GM12878 (cell line): ENCODE results near the gene BRWD1. TPM values are rescaled to one million over a fixed set of nuclear protein-coding genes. Genes with fewer than 3 reads are reported as not detected.

ENCODE experiments used
- ATAC-seq: fragments of 200-7000 bp; cut with Tn5 transposase; 3 replicates; pipeline ENCODE4 v1.9.1; 2020; ENCODE audit warnings: mild to moderate bottlenecking, moderate library complexity
- BruUV-seq: library from RNA; stranded (reverse); fragments of 400-500 nt; replicated peaks from 2 replicates; lab custom pipeline; 2021; lab: Mats Ljungman, UMichigan
- CTCF ChIA-PET: fragments of 300-600 bp; sonication (Branson Sonifier 250); formaldehyde crosslinking; extraction: SDS; loops from one replicate; lab custom pipeline; 2021; ENCODE audit warnings: inconsistent platforms; lab: Yijun Ruan, JAX
- POLR2A ChIA-PET: fragments of 350-600 bp; formaldehyde crosslinking; extraction: SDS; loops from one replicate; lab custom pipeline; 2021; ENCODE audit warnings: inconsistent platforms; lab: Charles Lee
- RAD21 ChIA-PET: fragments of 300-600 bp; sonication (Branson Sonifier 250); formaldehyde crosslinking; loops from one replicate; lab custom pipeline; 2023; ENCODE audit warnings: antibody characterized with exemption; ENCODE audit not compliant: unreplicated experiment; lab: Charles Lee
- SMC1A ChIA-PET: fragments of 300-600 bp; sonication (Branson Sonifier 250); formaldehyde crosslinking; loops from one replicate; lab custom pipeline; 2023; ENCODE audit not compliant: unreplicated experiment, uncharacterized antibody; lab: Charles Lee
- DNase-seq: peaks from one replicate; pipeline ENCODE4 v3.0.0-alpha.2; 2011; ENCODE audit warnings: low read depth, low spot score
- FAIRE-seq: peaks from 3 replicates; lab custom pipeline; 2011; peaks lifted over from hg19 to GRCh38; lab: Jason Lieb, UNC
- H2AFZ ChIP-seq: 2 replicates; pipeline ENCODE4 v1.6.0; 2011; ENCODE audit warnings: low read depth, low read length, control low read depth; ENCODE audit not compliant: control insufficient read depth
- H3K27ac ChIP-seq: 2 replicates; pipeline ENCODE4 v1.5.1; 2011; ENCODE audit warnings: control low read depth; ENCODE audit not compliant: control insufficient read depth, insufficient read depth
- H3K27me3 ChIP-seq, 2 experiments: replicated peaks in 1 of 2; 2 replicates each; pipeline versions ENCODE4 v1.6.0 to v1.6.1; 2011; ENCODE audit warnings: low read length in 1 of 2; ENCODE audit not compliant: control insufficient read depth in 2 of 2, insufficient read depth in 2 of 2
- H3K36me3 ChIP-seq, 2 experiments: 2 replicates each; pipeline ENCODE4 v1.5.1; 2011; ENCODE audit warnings: low read length in 1 of 2; ENCODE audit not compliant: control insufficient read depth in 2 of 2, insufficient read depth in 2 of 2
- H3K4me1 ChIP-seq: 2 replicates; pipeline ENCODE4 v1.6.1; 2011; ENCODE audit warnings: mild to moderate bottlenecking, low read length, moderate library complexity, mixed read lengths; ENCODE audit not compliant: control insufficient read depth, insufficient read depth
- H3K4me2 ChIP-seq: 2 replicates; pipeline ENCODE4 v1.6.0; 2011; ENCODE audit warnings: control low read depth; ENCODE audit not compliant: control insufficient read depth, insufficient read depth
- H3K4me3 ChIP-seq: fragments of 200-600 bp; sonication (generic); 2 replicates; pipeline ENCODE4 v1.5.1; 2016
- H3K79me2 ChIP-seq: 2 replicates; pipeline ENCODE4 v1.6.0; 2011; ENCODE audit warnings: low read length; ENCODE audit not compliant: control insufficient read depth, insufficient read depth
- H3K9ac ChIP-seq: 2 replicates; pipeline ENCODE4 v1.8.0; 2011; ENCODE audit warnings: low read length, control low read depth, mixed read lengths; ENCODE audit not compliant: control insufficient read depth, insufficient read depth
- H3K9me3 ChIP-seq: replicated peaks from 3 replicates; pipeline ENCODE4 v1.5.1; 2011; ENCODE audit warnings: mild to moderate bottlenecking, low read length; ENCODE audit not compliant: control insufficient read depth, insufficient read depth
- H4K20me1 ChIP-seq: 2 replicates; pipeline ENCODE4 v1.6.0; 2011; ENCODE audit not compliant: control insufficient read depth, insufficient read depth
- BACH1 ChIP-seq: fragments of 450-650 bp; IDR thresholded peaks from 2 replicates; pipeline ENCODE4 v1.6.1; 2017; ENCODE audit warnings: mild to moderate bottlenecking, borderline replicate concordance
- CEBPZ ChIP-seq: fragments of 150-350 bp; IDR thresholded peaks from 2 replicates; pipeline ENCODE4 v1.6.1; 2016; ENCODE audit warnings: low read depth, low read length
- CREB1 ChIP-seq: IDR thresholded peaks from 2 replicates; pipeline ENCODE4 v1.6.1; 2012; ENCODE audit warnings: low read depth, mild to moderate bottlenecking, inconsistent platforms
- HDAC2 ChIP-seq: fragments of 200-600 bp; sonication (generic); IDR thresholded peaks from 2 replicates; pipeline ENCODE4 v1.6.1; 2017
- HDAC6 ChIP-seq: fragments of 200-600 bp; sonication (generic); IDR thresholded peaks from one replicate; pipeline ENCODE4 v1.8.0; 2017; ENCODE audit warnings: antibody characterized with exemption; ENCODE audit not compliant: unreplicated experiment
- IRF3 ChIP-seq: fragments of 450-650 bp; IDR thresholded peaks from 2 replicates; pipeline ENCODE4 v1.6.1; 2014; ENCODE audit warnings: mild to moderate bottlenecking
- NFIC ChIP-seq: IDR thresholded peaks from 2 replicates; pipeline ENCODE4 v1.6.1; 2012; ENCODE audit warnings: low read depth, mild to moderate bottlenecking, inconsistent platforms, low read length, moderate library complexity
- NKRF ChIP-seq: fragments of 450-650 bp; conservative IDR thresholded peaks from 2 replicates; pipeline ENCODE4 v1.6.1; 2017; ENCODE audit warnings: mild to moderate bottlenecking, moderate library complexity
- RB1 ChIP-seq: fragments of 450-650 bp; formaldehyde crosslinking; IDR thresholded peaks from 2 replicates; pipeline ENCODE4 v1.6.1; 2017; ENCODE audit warnings: mild to moderate bottlenecking, borderline replicate concordance
- SP1 ChIP-seq: IDR thresholded peaks from one replicate; pipeline ENCODE4 v1.6.1; 2011; ENCODE audit warnings: low read depth, low read length
- TCF7 ChIP-seq: IDR thresholded peaks from 2 replicates; pipeline ENCODE4 v1.6.1; 2014; ENCODE audit warnings: antibody characterized with exemption, borderline replicate concordance
- USF2 ChIP-seq: IDR thresholded peaks from 2 replicates; pipeline ENCODE4 v1.6.1; 2011; ENCODE audit warnings: low read depth, low read length, improper control_type of control experiment, borderline replicate concordance
- YY1 ChIP-seq: IDR thresholded peaks from 2 replicates; pipeline ENCODE4 v1.6.1; 2011; ENCODE audit warnings: low read depth, mild to moderate bottlenecking, low read length
- ZNF384 ChIP-seq: IDR thresholded peaks from 2 replicates; pipeline ENCODE4 v1.6.1; 2012; ENCODE audit warnings: low read depth, mild to moderate bottlenecking, low read length, improper control_type of control experiment, borderline replicate concordance
- WGBS: methylation state at CpG from one replicate; pipeline ENCODE4 v1.1.6; 2016; ENCODE audit warnings: low lambda C conversion rate; ENCODE audit not compliant: insufficient replicate concordance, insufficient coverage; ENCODE audit errors: missing lambda C conversion rate; 5-methylcytosine and 5-hydroxymethylcytosine counted together
- in situ Hi-C: fragments of 300-500 bp; cut with MboI; formaldehyde crosslinking; loops from 9 replicates; pipeline ENCODE4 v1.14.3; 2018; ENCODE audit warnings: mixed read lengths
- intact Hi-C: fragments of 100-400 bp; cut with micrococcal nuclease; formaldehyde crosslinking; loops from one replicate; pipeline ENCODE4 v1.14.2; 2022; ENCODE audit not compliant: unreplicated experiment
- polyA plus RNA-seq, 11 experiments: library from polyadenylated mRNA; depleted of rRNA in 4 of 11; unstranded in 6 of 11; stranded (reverse) in 5 of 11; fragments of >200 nt; fragmentation: Nextera tagmentation in 4 of 11; fragmentation: Illumina TruSeq in 1 of 11; extraction: Ambion mirVana in 4 of 11; extraction: Trizol in 1 of 11; gene quantifications; 1 replicate in 1 of 11; 2 replicates in 10 of 11; pipeline versions ENCODE4 v1.2.1 to v1.2.3, GENCODE V29; 2011 to 2016; ENCODE audit warnings: inconsistent platforms in 2 of 11, missing spikeins in 2 of 11, low read depth in 1 of 11
- total RNA-seq, 4 experiments: library from RNA; depleted of rRNA in 3 of 4; stranded (reverse); fragments of >200 nt in 3 of 4; fragmentation: Illumina TruSeq in 1 of 4; extraction: Trizol in 1 of 4; gene quantifications; 2 replicates each; pipeline versions ENCODE4 v1.2.1 to v1.2.3, GENCODE V29; 2013 to 2021

Gene BRWD1
- total and polyA plus RNA-seq, 10 of the 15 experiments (the other 5 are each of a cell fraction or from before 2014, with no cell fraction given), result 3.1 to 19.0 (median 13.5) TPM

GRCh38 chr21:39197448-39198233 lies 115.8 kb downstream of the BRWD1 start:
- no peaks in the 10 kb centered on the region for H3K4me1 ChIP-seq
- DNase-seq (no peak), ATAC-seq (no peak), FAIRE-seq (no peak)
- no peaks in the 10 kb centered on the region for H3K9me3 ChIP-seq
- 98% methylated on average over 5 of the region's 5 CpGs for WGBS
- POLR2A ChIA-PET, result interaction anchor here (0.5 kb wide), 1 partner anchor 488 kb away, joined by 3 read pairs; no protein-coding TSS in a partner anchor
- SMC1A ChIA-PET, result interaction anchor here (1.6 kb wide), 1 partner anchor 11 kb away, joined by 4 read pairs; no protein-coding TSS in a partner anchor
- no peak overlapping the region for H3K27ac ChIP-seq
- no peak overlapping the region for H3K9ac ChIP-seq
- H3K36me3 ChIP-seq, result peaks cover 0 to 28% of the 10 kb centered on the region in 2 experiments; a peak in 3 of 4 replicates
- RAD21 ChIA-PET, result no interaction called here
- H2AFZ ChIP-seq, result no peak overlapping the region
- H4K20me1 ChIP-seq, result no peaks in the 10 kb centered on the region
- no peak overlapping the region for H3K4me3 ChIP-seq
- H3K79me2 ChIP-seq, result no peaks in the 10 kb centered on the region
- BruUV-seq, result no TSS peak
- H3K4me2 ChIP-seq, result no peak overlapping the region
- in situ Hi-C loops (no loop called here), intact Hi-C loops (no loop called here)
- CTCF ChIA-PET, result no interaction called here
- no peaks in the 10 kb centered on the region for H3K27me3 ChIP-seq
- no peak for TF ChIP-seq IRF3
- TF ChIP-seq CREB1, result no peak
- no peak for TF ChIP-seq NFIC
- no peak for TF ChIP-seq USF2
- no peak for TF ChIP-seq TCF7
- no peak for TF ChIP-seq RB1
- no peak for TF ChIP-seq NKRF
- TF ChIP-seq HDAC6, result no peak
- TF ChIP-seq ZNF384, result no peak
- TF ChIP-seq HDAC2, result no peak
- no peak for TF ChIP-seq CEBPZ
- TF ChIP-seq SP1, result no peak
- TF ChIP-seq BACH1, result no peak
- no peak for TF ChIP-seq YY1
